Measurements from ENCODE around the gene APIP.

The APIP gene

DNA sequence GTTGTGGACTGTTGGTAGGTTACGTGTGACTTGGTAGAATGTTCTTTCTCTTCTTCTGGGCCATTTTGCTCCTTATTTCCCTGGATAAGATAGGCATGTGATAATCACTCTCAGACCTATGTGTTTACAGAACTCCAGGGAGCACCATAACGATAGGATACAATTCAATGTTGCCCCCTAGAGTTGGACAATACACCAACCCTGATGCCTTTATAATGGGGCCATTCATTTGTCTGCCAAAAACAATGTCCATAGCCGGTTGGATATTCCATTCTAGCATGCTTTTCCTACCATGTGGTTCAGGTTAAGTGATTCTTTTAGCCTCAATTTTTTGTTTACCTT, 60.5 kb downstream of the APIP start:
- no peak for DNase-seq (ENCODE audit: low spot score)
- in situ Hi-C loops (cut with MboI; ENCODE audit: low pct_unique_long_range_greater_than_20kb, low sequenced_read_pairs, unreplicated experiment): no loop called here
- TF ChIP-seq, protein P1, sequence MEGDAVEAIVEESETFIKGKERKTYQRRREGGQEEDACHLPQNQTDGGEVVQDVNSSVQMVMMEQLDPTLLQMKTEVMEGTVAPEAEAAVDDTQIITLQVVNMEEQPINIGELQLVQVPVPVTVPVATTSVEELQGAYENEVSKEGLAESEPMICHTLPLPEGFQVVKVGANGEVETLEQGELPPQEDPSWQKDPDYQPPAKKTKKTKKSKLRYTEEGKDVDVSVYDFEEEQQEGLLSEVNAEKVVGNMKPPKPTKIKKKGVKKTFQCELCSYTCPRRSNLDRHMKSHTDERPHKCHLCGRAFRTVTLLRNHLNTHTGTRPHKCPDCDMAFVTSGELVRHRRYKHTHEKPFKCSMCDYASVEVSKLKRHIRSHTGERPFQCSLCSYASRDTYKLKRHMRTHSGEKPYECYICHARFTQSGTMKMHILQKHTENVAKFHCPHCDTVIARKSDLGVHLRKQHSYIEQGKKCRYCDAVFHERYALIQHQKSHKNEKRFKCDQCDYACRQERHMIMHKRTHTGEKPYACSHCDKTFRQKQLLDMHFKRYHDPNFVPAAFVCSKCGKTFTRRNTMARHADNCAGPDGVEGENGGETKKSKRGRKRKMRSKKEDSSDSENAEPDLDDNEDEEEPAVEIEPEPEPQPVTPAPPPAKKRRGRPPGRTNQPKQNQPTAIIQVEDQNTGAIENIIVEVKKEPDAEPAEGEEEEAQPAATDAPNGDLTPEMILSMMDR (IDR thresholded peaks at IDR 0.05; ENCODE audit: extremely low read depth, insufficient read depth, missing control alignments): no peak

DNA sequence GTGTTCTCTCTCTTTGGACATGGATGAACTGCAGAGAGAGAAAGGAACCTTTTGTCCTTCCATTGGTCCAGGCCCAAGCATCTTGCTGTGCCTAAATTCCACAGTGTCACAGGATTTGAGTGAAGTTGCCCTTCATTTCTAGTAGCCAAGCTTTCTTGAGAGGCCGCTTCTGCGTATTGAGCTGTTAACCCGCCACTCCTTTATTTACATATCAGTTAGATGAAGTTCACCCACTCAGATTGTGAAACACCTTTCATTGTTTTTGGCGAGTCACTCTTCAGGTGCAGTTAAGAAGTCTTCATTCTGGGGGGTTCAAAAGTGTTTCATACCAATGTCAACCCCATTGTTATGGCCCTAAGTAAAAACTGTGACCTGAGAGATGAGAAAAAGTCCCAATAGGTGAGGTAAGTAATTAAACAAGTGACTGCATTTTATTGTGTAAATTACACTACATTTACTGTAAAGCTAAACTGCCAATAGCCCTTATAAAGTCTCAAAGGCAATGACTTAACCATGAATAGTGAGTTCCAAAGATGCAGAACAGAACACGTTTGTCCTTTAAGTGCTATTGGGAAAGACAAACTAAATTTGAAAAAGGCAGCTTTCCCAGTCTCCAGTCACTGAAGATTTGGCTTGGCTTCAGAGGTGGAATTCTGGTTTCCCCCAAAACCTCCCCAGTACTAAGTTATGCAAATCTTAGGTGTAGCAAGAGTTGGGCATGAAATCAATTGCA, 61.0 kb downstream of the APIP start:
- in situ Hi-C loops (cut with MboI; ENCODE audit: low pct_unique_long_range_greater_than_20kb, low sequenced_read_pairs, unreplicated experiment): no loop called here
- DNase-seq (ENCODE audit: low spot score): no peak
- TF ChIP-seq, protein P1 (IDR thresholded peaks at IDR 0.05; ENCODE audit: extremely low read depth, insufficient read depth, missing control alignments): no peak

DNA sequence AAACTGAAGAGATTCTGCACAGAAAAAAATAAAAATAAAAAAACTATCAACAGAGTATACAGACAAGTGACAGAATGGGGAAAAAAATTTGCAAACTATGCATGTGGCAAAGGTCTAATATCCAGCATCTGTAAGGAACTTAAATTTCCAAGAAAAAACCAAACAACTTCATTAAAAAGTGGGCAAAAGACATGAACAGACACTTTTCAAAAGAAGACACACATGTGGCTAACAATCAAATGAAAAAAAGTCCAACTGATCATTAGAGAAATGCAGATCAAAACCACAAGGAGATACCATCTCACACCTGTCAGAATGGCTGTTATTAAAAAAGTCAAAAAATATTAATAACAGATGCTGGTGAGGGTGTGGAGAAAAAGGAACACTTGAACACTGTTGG, 64.3 kb downstream of the APIP start:
- in situ Hi-C loops (cut with MboI; ENCODE audit: low pct_unique_long_range_greater_than_20kb, low sequenced_read_pairs, unreplicated experiment): no loop called here
- TF ChIP-seq, protein P1 (IDR thresholded peaks at IDR 0.05; ENCODE audit: extremely low read depth, insufficient read depth, missing control alignments): no peak

DNA sequence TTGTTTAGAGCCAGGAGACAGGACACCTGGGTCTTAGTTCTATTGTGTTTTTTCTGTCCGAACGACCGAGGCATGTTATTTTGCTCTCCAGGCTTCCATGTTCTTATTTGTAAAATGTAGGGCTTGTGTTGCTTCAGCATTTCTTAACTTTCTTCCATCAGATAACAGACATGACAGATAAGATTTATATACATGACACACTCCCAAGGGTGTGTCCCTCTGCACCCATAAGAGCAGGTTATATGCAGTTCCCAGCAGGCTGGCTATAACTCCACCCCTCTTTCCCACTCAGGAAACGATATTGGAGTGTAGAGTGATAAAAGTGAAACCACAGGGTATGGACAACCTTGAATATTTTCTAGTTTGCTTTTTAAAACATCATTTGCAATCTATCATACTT, 65.8 kb downstream of the APIP start:
- in situ Hi-C loops (cut with MboI; ENCODE audit: low pct_unique_long_range_greater_than_20kb, low sequenced_read_pairs, unreplicated experiment): no loop called here
- no peak for DNase-seq (ENCODE audit: low spot score)
- TF ChIP-seq, protein P1 (IDR thresholded peaks at IDR 0.05; ENCODE audit: extremely low read depth, insufficient read depth, missing control alignments): no peak

More for the DNA sequence above, 64.3 kb downstream of the APIP start:
- DNase-seq (ENCODE audit: low spot score): no peak

DNA sequence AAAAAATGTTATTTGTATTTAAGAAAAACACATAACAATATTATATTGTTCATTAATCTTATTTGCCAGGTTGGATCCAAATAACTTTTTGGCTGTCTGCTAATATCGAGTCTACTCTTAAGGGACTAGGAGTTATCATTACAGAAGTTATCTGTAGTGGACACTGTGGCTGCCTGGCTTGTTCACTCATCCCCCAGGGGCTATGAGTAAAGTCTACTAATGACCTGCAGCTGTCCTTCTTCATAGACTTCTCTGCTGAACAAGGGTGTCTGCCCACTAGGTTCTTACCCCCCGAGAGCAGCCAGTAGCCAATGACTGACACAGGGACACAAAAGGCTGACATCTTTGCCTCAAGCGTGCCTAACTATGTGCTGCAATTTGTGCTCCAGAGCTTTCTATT, 69.7 kb downstream of the APIP start:
- TF ChIP-seq, protein P1 (IDR thresholded peaks at IDR 0.05; ENCODE audit: extremely low read depth, insufficient read depth, missing control alignments): no peak
- in situ Hi-C loops (cut with MboI; ENCODE audit: low pct_unique_long_range_greater_than_20kb, low sequenced_read_pairs, unreplicated experiment): no loop called here
- DNase-seq (ENCODE audit: low spot score): no peak

DNA sequence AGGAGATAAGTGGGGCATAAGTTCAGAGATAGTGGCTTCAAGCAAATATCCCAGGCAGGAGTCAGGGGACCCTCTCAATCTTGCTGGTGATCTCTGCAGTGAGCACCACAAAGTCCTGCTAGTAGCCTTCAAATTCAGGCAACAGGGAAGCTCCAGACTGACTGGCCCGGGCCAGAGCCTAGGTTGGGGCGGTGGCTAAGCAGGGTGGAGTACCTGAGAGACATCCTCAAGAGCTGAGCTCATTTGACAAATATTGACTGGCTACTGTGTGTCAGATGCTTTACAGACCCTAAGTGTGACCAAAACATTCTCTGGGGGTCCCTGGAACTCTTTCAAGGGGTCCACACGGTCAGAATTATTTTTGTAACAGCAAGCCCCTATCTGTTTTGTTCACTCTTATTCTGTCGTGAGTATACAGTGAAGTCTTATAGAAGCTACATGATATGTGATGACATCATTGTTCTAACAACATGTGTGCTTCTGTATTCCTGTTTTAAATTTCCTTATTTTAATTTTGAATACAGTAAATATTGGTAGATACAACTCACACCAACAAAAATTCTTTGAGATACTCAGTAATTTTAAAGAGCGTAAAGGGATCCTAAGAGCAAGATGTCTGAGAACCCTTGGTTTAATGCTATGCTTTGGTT, 71.6 kb downstream of the APIP start:
- in situ Hi-C loops (cut with MboI; ENCODE audit: low pct_unique_long_range_greater_than_20kb, low sequenced_read_pairs, unreplicated experiment): no loop called here
- TF ChIP-seq, protein P1 (IDR thresholded peaks at IDR 0.05; ENCODE audit: extremely low read depth, insufficient read depth, missing control alignments): no peak
- no peak for DNase-seq (ENCODE audit: low spot score)

Measured in GM13977 (cell line).